Dendritic cell treated with granulocyte-macrophage colony-stimulating factor and Interleukin-4, amounts not matched to agents 40 ng/mL and 50 ng/mL, for 4 days (primary cell): ENCODE results near the gene HEXIM2.
"Not testable (repeated sequence)": the region's sequence is repeated elsewhere in the genome, so short reads cannot be mapped to it uniquely, and the experiment has no call there.

Source experiments
- H3K27ac Mint-ChIP-seq: one replicate; pipeline ENCODE4 v1.8.0; 2022; ENCODE audit warnings: mild to moderate bottlenecking, mixed read lengths
- H3K27me3 Mint-ChIP-seq: one replicate; pipeline ENCODE4 v1.8.0; 2022; ENCODE audit warnings: mild to moderate bottlenecking, mixed read lengths
- H3K36me3 Mint-ChIP-seq: one replicate; pipeline ENCODE4 v1.8.0; 2022; ENCODE audit warnings: low read depth, mixed read lengths
- H3K4me1 Mint-ChIP-seq: one replicate; pipeline ENCODE4 v1.8.0; 2022; ENCODE audit warnings: low read depth, mixed read lengths
- H3K4me3 Mint-ChIP-seq: one replicate; pipeline ENCODE4 v1.8.0; 2022; ENCODE audit warnings: mild to moderate bottlenecking, moderate library complexity, mixed read lengths
- H3K9me3 Mint-ChIP-seq: one replicate; pipeline ENCODE4 v1.8.0; 2022; ENCODE audit warnings: mixed read lengths
- intact Hi-C: fragments of 100-400 bp; cut with micrococcal nuclease; formaldehyde crosslinking; loops from one replicate; pipeline ENCODE4 v1.15.0; 2022

Gene HEXIM2

DNA sequence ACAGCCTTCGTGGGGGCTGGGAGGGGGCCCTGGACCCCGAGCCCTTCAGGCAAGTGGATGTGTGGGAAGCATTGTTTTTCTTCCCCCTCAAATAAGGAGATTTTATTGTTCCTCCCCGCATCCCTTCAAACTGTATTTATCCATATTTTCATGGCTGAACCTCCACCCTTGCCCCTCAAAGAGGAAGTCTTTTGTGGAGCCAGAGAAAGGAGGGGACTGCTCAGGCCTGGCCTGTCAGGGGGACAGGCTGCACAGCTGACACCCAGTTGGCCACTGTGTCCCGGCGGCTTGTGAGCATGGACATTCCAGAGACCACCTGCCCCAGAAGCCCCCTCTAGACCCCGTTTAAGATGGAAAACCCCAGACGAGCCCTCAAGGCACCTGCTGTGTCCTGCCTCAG, 15.9 kb downstream of the HEXIM2 start:
- H3K27me3 Mint-ChIP-seq, result no peaks in the 10 kb centered on the region
- H3K9me3 Mint-ChIP-seq, result no peaks in the 10 kb centered on the region
- H3K27ac Mint-ChIP-seq, result no peak overlapping the region
- no peak overlapping the region for H3K4me3 Mint-ChIP-seq
- no peaks in the 10 kb centered on the region for H3K36me3 Mint-ChIP-seq
- intact Hi-C loops, result no loop called here
- peaks cover 34% of the 10 kb centered on the region for H3K4me1 Mint-ChIP-seq

DNA sequence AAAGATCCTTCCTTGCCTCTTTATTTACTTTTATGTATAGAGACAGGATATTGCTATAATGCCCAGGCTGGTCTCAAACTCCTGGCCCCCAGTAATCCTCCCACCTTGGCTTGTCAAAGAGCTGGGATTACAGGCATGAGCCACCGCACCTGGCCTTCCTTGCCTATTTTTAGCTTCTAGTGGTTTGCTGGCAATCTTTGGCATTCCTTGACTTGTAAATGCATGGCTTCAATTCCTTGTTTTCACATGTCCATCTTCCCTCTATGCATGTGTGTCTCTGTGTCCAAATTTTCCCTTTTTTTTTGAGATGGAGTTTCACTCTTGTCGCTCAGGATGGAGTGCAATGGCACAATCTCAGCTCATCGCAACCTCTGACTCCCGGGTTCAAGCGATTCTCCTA, 22.5 kb downstream of the HEXIM2 start:
- Mint-ChIP-seq H3K4me3 (no peak overlapping the region), H3K27ac (no peak overlapping the region), H3K36me3 (no peaks in the 10 kb centered on the region), H3K27me3 (no peaks in the 10 kb centered on the region), H3K4me1 (peaks cover 14% of the 10 kb centered on the region), H3K9me3 (no peaks in the 10 kb centered on the region)
- intact Hi-C loops, result no loop called here

DNA sequence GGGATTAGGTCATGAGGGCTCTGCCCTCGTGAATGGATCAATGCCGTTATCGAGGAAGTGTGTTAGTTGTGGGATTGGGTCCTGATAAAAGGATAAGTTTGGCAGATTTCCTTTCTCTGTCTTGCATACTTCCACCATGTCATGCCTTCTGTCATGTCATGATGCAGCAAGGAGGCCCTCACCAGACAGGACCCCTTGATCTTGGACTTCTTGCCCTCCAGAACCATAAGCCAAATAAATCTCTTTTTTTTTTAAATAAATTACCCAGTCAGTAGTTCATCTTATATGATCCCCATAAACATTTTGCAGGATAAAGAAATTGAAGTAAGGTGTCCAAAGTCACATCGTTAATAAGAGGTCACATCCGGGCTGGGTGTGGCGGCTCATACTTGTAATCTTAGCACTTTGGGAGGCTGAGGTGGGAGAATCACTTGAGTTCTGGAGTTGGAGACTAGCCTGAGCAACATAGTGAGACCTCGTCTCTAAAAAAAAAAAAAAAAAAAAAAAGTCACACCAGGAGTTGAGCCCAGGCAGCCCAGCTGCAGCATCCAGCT, 25.2 kb downstream of the HEXIM2 start:
- no peaks in the 10 kb centered on the region for H3K9me3 Mint-ChIP-seq
- no peaks in the 10 kb centered on the region for H3K27me3 Mint-ChIP-seq
- no peaks in the 10 kb centered on the region for H3K36me3 Mint-ChIP-seq
- no peak overlapping the region for H3K27ac Mint-ChIP-seq
- H3K4me1 Mint-ChIP-seq, result peaks cover 14% of the 10 kb centered on the region
- intact Hi-C loops, result no loop called here
- H3K4me3 Mint-ChIP-seq, result no peak overlapping the region

DNA sequence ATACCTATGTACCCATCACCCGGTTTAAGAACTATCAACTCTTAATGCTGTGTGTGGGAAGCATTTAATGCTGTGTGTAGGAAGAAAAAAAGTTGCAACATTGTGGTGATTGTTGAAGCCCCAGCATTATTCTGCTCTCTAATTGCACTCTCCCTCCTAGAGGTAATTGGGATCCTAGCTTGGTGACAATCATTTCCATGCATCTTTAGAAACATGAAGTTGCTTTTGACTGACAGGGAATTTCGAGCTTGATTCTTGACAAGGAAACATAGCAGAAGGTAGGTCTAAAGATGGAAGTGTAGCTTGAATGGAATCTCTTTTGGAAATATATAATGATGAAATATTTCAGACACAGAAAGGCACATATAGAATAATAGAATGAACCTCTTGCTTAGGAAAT, 27.3 kb downstream of the HEXIM2 start:
- Mint-ChIP-seq H3K27ac (no peak overlapping the region), H3K9me3 (no peaks in the 10 kb centered on the region), H3K4me3 (no peak overlapping the region), H3K4me1 (peaks cover 6% of the 10 kb centered on the region), H3K27me3 (no peaks in the 10 kb centered on the region), H3K36me3 (no peaks in the 10 kb centered on the region)
- intact Hi-C loops, result no loop called here

DNA sequence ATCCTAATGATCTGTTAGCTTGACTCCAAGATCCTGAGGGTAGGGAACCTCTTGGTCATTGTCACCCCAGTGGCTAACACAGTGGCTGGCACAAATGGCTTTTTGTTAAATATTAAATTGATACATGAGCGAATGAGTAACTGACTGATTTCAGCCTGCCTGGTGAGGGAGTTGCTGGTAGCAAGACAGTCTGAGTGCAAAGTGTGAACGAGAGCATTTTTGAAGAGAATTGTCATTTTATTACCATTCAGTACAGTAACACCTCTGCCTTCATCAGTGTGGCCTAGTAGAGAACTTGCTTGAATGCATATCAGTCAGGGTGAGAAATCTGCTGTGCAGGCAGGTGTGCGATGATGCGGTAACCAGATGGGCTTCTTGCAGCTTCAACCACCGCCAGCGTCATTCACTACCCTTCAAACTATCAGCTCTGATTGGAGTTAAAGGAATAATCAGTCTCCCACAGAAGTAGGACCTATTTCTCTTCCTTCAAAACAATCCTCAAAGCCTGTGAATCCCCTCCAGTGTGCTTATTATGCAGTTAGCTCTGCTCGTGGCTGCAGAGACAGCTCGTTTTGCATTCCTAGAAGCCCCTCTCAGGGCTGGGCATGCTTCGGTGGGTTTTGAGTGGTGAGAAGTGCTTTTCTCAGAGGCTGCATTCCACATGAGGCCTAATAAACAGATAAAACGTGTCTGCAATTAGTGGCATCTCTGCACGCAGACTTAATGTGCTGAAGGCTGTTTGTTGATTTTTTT, 29.0 kb downstream of the HEXIM2 start:
- Mint-ChIP-seq H3K27me3 (no peaks in the 10 kb centered on the region), H3K4me3 (no peak overlapping the region), H3K27ac (no peak overlapping the region), H3K4me1 (peaks cover 6% of the 10 kb centered on the region), H3K36me3 (no peaks in the 10 kb centered on the region), H3K9me3 (no peaks in the 10 kb centered on the region)
- intact Hi-C loops, result no loop called here

DNA sequence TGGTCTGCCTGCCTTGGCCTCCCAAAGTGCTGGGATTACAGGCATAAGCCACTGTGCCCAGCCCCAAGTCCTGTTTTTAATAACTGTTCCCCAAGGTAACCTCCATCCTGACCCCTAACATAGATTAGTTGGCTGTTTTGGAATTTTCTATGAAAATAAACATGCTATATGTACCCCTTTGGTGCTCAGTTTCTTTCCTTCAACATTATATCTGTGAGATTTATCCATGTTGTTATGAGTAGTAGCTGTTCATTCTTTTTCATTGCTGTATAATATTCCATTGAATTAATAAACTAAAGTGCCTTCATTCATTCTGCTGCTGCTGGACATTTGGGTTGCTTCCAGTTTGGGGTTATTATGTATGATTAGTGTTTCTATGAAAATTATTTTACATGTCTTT, 33.7 kb downstream of the HEXIM2 start:
- Mint-ChIP-seq H3K27me3 (no peaks in the 10 kb centered on the region), H3K36me3 (no peaks in the 10 kb centered on the region)

DNA sequence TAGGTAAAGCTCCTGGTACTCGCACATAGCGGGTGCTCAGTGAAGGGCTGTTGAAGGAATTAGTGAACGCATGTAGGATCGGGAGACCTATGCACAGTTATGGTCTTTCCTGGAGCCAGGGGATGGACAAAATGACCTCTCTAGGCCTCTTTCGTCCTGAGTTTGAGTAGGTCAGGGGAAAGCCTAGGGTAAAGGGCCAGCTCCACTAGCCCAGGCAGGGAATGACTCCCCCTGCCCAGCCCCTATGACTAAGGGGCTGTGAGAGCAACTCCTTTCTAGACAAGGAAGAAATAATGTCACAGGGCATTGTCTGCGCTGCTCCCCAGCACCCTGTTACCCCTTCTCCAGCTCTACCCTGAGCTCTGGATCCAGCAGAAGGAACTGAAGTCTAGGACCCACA, 35.4 kb downstream of the HEXIM2 start:
- H3K4me3 Mint-ChIP-seq, result no peak overlapping the region
- intact Hi-C loops, result loop anchor here (1.0 kb wide), 2 partner anchors 48 to 62 kb away; partner anchors contain the start of gene ACBD4
- peaks cover 33% of the 10 kb centered on the region for H3K4me1 Mint-ChIP-seq
- H3K27ac Mint-ChIP-seq, result no peak overlapping the region
- no peaks in the 10 kb centered on the region for H3K27me3 Mint-ChIP-seq
- H3K36me3 Mint-ChIP-seq, result no peaks in the 10 kb centered on the region
- H3K9me3 Mint-ChIP-seq, result no peaks in the 10 kb centered on the region

More for the DNA sequence above, 33.7 kb downstream of the HEXIM2 start:
- no peak overlapping the region for H3K4me3 Mint-ChIP-seq
- no peak overlapping the region for H3K27ac Mint-ChIP-seq
- peaks cover 16% of the 10 kb centered on the region for H3K4me1 Mint-ChIP-seq
- no peaks in the 10 kb centered on the region for H3K9me3 Mint-ChIP-seq
- intact Hi-C loops, result no loop called here

DNA sequence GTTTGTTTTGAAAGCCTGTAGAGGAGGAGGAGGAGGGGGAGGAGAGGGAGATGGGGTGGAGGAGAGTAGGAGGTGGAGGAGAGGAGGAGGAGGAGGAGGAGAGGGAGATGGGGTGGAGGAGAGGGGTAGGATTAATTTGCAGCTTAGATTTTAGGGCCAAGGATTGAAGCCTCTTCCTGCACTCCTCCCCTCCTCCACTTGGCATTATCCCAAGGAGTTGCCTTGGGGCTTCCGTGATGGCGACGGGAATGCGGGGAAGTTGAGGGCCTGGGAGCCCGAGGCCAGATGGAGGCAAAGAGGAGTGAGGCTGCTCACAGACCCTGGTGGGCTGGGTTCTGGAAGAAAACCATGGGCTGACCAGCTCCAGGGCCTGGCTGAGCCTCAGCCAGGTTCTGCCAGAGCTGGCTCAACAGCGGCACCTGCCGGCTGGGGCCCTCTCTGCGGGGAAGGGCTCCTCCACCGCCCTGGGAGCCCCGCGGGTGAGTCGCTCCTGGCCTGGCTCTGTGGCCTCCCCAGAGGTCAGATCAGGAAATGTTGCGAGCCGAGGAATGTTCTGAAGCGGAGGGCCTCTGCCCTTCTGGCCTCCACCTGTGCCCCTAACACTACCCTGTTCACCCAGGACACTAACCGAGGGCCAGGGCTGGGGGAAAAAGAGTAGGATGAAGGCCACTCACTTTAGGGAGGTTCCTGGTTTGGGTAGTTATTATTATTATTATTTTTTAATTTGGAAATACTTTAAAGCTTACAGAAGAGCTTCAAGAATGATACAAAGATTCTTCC, 36.1 kb downstream of the HEXIM2 start:
- Mint-ChIP-seq H3K4me3 (peak overlapping the region; percentile 9), H3K27ac (peak overlapping the region; percentile 56), H3K36me3 (no peaks in the 10 kb centered on the region), H3K4me1 (peaks cover 39% of the 10 kb centered on the region), H3K27me3 (no peaks in the 10 kb centered on the region), H3K9me3 (no peaks in the 10 kb centered on the region)
- intact Hi-C loops, result loop anchor here (1.0 kb wide), 2 partner anchors 48 to 62 kb away; partner anchors contain the start of gene ACBD4

DNA sequence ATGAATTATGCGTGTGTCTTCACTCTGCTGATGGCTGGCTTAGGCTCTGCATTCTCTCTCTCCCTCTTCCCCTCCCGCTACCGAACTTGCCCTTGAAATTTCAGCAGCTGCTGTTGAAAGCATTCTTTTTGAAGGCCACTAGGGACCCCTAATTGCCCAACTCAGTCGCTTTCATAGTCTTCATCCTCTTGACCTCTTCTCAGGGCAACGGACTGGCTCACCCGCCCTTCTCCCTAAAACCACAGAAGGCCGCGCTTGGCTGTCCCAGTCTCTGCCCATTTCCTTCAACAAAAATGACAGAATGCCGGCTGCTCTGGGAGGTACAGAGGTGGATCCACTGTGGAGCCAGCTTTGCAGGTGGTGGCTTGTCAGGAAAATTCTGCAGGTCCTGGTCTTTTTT, 39.0 kb downstream of the HEXIM2 start:
- no peaks in the 10 kb centered on the region for H3K9me3 Mint-ChIP-seq
- H3K27ac Mint-ChIP-seq, result peak overlapping the region; percentile 60
- H3K4me3 Mint-ChIP-seq, result no peak overlapping the region
- H3K27me3 Mint-ChIP-seq, result no peaks in the 10 kb centered on the region
- H3K36me3 Mint-ChIP-seq, result no peaks in the 10 kb centered on the region
- H3K4me1 Mint-ChIP-seq, result peaks cover 45% of the 10 kb centered on the region
- intact Hi-C loops, result no loop called here

DNA sequence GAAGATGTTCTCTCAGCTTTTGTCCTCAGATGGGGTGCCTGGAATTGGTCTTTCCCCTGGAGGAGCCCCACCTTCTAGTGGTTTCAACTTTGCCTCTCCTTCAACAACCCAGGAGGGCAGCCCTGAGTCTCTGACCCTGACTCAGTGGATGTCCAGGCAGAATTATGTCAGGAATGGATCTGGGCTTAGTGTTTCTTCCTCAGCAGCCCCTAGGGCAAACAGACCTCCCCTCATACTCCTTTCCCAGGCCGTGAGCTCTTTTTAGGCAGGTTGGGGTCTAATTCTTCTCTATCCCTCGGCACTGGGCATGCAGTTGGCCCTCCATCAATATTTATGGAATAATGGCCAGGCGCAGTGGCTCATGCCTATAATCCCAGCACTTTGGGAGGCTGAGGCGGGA, 39.8 kb downstream of the HEXIM2 start:
- Mint-ChIP-seq H3K27ac (peak overlapping the region; percentile 60), H3K27me3 (no peaks in the 10 kb centered on the region), H3K4me3 (no peak overlapping the region), H3K36me3 (no peaks in the 10 kb centered on the region), H3K9me3 (no peaks in the 10 kb centered on the region), H3K4me1 (peaks cover 40% of the 10 kb centered on the region)
- intact Hi-C loops, result no loop called here

DNA sequence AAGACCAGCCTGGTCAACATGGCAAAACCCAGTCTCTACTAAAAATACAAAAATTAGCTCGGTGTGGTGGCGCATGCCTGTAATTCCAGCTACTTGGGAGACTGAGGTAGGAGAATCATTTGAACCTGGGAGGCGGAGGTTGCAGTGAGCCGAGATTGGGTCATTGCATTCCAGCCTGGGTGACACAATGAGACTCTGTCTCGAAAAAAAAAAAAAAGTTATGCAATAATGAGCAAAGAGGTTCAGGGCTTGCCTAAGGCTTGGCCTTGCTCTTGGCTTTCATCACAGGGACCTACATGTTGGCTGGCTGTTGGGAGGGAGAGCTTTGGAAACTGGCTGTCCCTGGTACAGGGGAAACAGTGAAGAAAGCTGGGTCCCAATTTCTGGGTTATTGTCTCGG, 40.2 kb downstream of the HEXIM2 start:
- H3K4me3 Mint-ChIP-seq, H3K36me3 Mint-ChIP-seq, H3K9me3 Mint-ChIP-seq, H3K27me3 Mint-ChIP-seq, intact Hi-C loops: not testable (repeated sequence)
- Mint-ChIP-seq H3K4me1 (peaks cover 40% of the 10 kb centered on the region), H3K27ac (peak overlapping the region; percentile 60)

DNA sequence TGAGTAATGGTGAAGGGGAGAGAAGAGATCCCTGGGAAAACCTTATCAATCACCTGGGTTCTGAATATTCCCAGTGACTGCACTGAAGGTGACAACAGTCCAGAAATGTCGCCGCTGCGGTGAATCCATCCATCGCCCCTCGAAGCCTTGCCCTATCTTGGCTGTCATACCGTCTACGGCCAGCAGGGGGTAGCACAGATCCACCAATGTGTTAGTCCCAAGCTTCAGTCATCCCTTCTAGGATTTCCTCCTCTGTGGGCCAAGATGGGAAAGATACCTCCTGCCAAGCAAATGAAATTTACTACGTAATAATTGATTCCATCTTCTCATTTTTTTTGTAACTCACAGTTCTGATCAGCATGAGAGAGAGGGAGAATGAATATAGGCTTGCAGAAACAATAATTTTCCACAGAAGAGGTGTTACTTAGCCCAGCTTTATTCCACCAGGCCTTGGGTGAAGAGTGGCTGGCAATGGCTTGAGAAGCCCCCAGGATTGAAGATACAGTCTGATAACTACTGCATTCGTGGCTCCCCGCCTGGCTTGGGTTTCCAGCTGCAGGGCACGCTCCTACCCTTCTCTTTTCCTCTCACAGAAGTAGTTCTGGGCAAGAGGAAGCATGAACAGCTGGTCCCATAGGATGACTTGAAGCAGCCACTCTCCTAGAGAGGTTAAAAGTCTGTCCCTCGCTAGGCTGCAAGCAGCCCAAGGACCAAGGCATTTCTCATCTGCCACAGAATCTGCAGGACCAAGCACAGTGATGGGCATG, 57.4 kb downstream of the HEXIM2 start:
- Mint-ChIP-seq H3K27me3 (no peaks in the 10 kb centered on the region), H3K9me3 (no peaks in the 10 kb centered on the region), H3K36me3 (peaks cover 85% of the 10 kb centered on the region), H3K4me1 (peaks cover 46% of the 10 kb centered on the region), H3K4me3 (peak overlapping the region; percentile 77), H3K27ac (no peak overlapping the region)
- intact Hi-C loops, result loop anchor here (1.0 kb wide), 2 partner anchors 16 to 166 kb away; no protein-coding TSS in a partner anchor
